CD14-positive monocyte (primary cell): ENCODE results near the gene DGKK. TPM values are rescaled to one million over a fixed set of nuclear protein-coding genes. Genes with fewer than 3 reads are reported as not detected.

Source experiments
- DNase-seq, 3 donors: peaks; one replicate each; pipeline ENCODE4 v3.0.0-alpha.2; 2011 to 2022
- H2AFZ ChIP-seq: 2 replicates; pipeline ENCODE4 v1.6.0; 2012; ENCODE audit warnings: mild to moderate bottlenecking, low read depth, low read length, inconsistent platforms; ENCODE audit not compliant: insufficient read depth, poor library complexity, severe bottlenecking
- H3K27ac ChIP-seq, 2 donors: 1 replicate in 1 of 2; 2 replicates in 1 of 2; pipeline ENCODE4 v1.5.1; 2012 to 2013; ENCODE audit warnings: low read length in 2 of 2, control low read depth in 1 of 2, inconsistent platforms in 1 of 2, low read depth in 1 of 2, mild to moderate bottlenecking in 1 of 2
- H3K27me3 ChIP-seq, 2 donors: one replicate each; pipeline versions ENCODE4 v1.6.0 to v1.6.1; 2011 to 2013; ENCODE audit warnings: low read length in 2 of 2; ENCODE audit not compliant: control insufficient read depth in 2 of 2, insufficient read depth in 2 of 2
- H3K36me3 ChIP-seq, 2 donors: replicated peaks in 1 of 2; 1 replicate in 1 of 2; 2 replicates in 1 of 2; pipeline versions ENCODE4 v1.5.1 to v1.6.1; 2012 to 2013; ENCODE audit warnings: low read length in 2 of 2, control low read depth in 1 of 2, inconsistent platforms in 1 of 2, mild to moderate bottlenecking in 1 of 2; ENCODE audit not compliant: insufficient read depth in 2 of 2, control insufficient read depth in 1 of 2
- H3K4me1 ChIP-seq, 2 donors: 1 replicate in 1 of 2; 2 replicates in 1 of 2; pipeline versions ENCODE4 v1.5.1 to v1.6.1; 2012 to 2013; ENCODE audit warnings: low read length in 2 of 2, control low read depth in 1 of 2, inconsistent platforms in 1 of 2, mild to moderate bottlenecking in 1 of 2, moderate library complexity in 1 of 2; ENCODE audit not compliant: insufficient read depth in 2 of 2, control insufficient read depth in 1 of 2
- H3K4me2 ChIP-seq: replicated peaks from 2 replicates; pipeline ENCODE3; 2012; ENCODE audit warnings: low read length, moderate library complexity, mild to moderate bottlenecking; ENCODE audit not compliant: poor library complexity, severe bottlenecking; ENCODE audit errors: extremely low read depth
- H3K4me3 ChIP-seq, 3 experiments: fragments of 200-600 bp in 1 of 3; sonication (generic) in 1 of 3; replicated peaks in 1 of 3; 1 replicate in 2 of 3; 2 replicates in 1 of 3; pipeline ENCODE4 v1.5.1; 2011 to 2013; ENCODE audit warnings: low read length in 3 of 3, mild to moderate bottlenecking in 3 of 3, control low read depth in 2 of 3, low read depth in 2 of 3, inconsistent platforms in 1 of 3, moderate library complexity in 1 of 3
- H3K79me2 ChIP-seq: 2 replicates; pipeline ENCODE4 v1.6.0; 2012; ENCODE audit warnings: mild to moderate bottlenecking, control low read depth, inconsistent platforms, low read length, moderate library complexity; ENCODE audit not compliant: insufficient read depth
- H3K9ac ChIP-seq: 2 replicates; pipeline ENCODE4 v1.6.0; 2017; ENCODE audit warnings: low read length, mild to moderate bottlenecking; ENCODE audit not compliant: insufficient read depth, poor library complexity, severe bottlenecking
- H3K9me3 ChIP-seq, 2 donors: replicated peaks in 1 of 2; 1 replicate in 1 of 2; 2 replicates in 1 of 2; pipeline versions ENCODE4 v1.5.1 to v1.6.1; 2012 to 2013; ENCODE audit warnings: low read length in 2 of 2, control low read depth in 1 of 2; ENCODE audit not compliant: control insufficient read depth in 1 of 2, insufficient read depth in 1 of 2
- H4K20me1 ChIP-seq: 2 replicates; pipeline ENCODE4 v1.6.0; 2012; ENCODE audit warnings: mild to moderate bottlenecking, low read length, control low read depth, moderate library complexity; ENCODE audit not compliant: insufficient read depth
- H3K27ac Mint-ChIP-seq, 7 donors: one replicate each; pipeline ENCODE4 v1.8.0; 2020; ENCODE audit warnings: mild to moderate bottlenecking in 7 of 7, mixed read lengths in 7 of 7, moderate library complexity in 6 of 7, inconsistent platforms in 2 of 7
- H3K27me3 Mint-ChIP-seq, 3 donors: one replicate each; pipeline ENCODE4 v1.8.0; 2021 to 2022; ENCODE audit warnings: low read depth in 3 of 3, mild to moderate bottlenecking in 3 of 3, mixed read lengths in 3 of 3, moderate library complexity in 3 of 3, inconsistent platforms in 1 of 3
- H3K36me3 Mint-ChIP-seq, 2 donors: one replicate each; pipeline ENCODE4 v1.8.0; 2020; ENCODE audit warnings: mixed read lengths in 2 of 2, inconsistent platforms in 1 of 2, mild to moderate bottlenecking in 1 of 2
- H3K4me1 Mint-ChIP-seq: one replicate; pipeline ENCODE4 v1.8.0; 2020; ENCODE audit warnings: mild to moderate bottlenecking, mixed read lengths
- H3K4me3 Mint-ChIP-seq, 2 donors: one replicate each; pipeline ENCODE4 v1.8.0; 2020; ENCODE audit warnings: mild to moderate bottlenecking in 2 of 2, mixed read lengths in 2 of 2, moderate library complexity in 1 of 2
- H3K9me3 Mint-ChIP-seq, 7 donors: one replicate each; pipeline ENCODE4 v1.8.0; 2020 to 2022; ENCODE audit warnings: mixed read lengths in 7 of 7, mild to moderate bottlenecking in 6 of 7, moderate library complexity in 6 of 7, inconsistent platforms in 2 of 7
- CTCF ChIP-seq: fragments of 200-600 bp; IDR thresholded peaks from one replicate; pipeline ENCODE4 v1.8.0; 2022; ENCODE audit warnings: antibody characterized with exemption, mild to moderate bottlenecking
- WGBS: methylation state at CpG from one replicate; pipeline ENCODE4 v1.1.5; 2013; ENCODE audit warnings: missing lambda C conversion rate; ENCODE audit not compliant: insufficient coverage; 5-methylcytosine and 5-hydroxymethylcytosine counted together
- intact Hi-C, 2 donors: fragments of 100-400 bp; cut with micrococcal nuclease; formaldehyde crosslinking; loops; one replicate each; pipeline versions ENCODE4 v1.15.0 to v1.15.1; 2023
- polyA plus RNA-seq, 3 donors: library from polyadenylated mRNA; depleted of rRNA in 1 of 3; unstranded in 2 of 3; stranded (reverse) in 1 of 3; fragments of 300-500 nt in 2 of 3; fragments of >200 nt in 1 of 3; fragmentation: Illumina TruSeq in 2 of 3; gene quantifications; 1 replicate in 2 of 3; 2 replicates in 1 of 3; pipeline ENCODE4 v1.2.3, GENCODE V29; 2012 to 2021

Gene DGKK
- polyA plus RNA-seq, 3 donors: not detected

- peaks cover 0 to 9% of the 10 kb centered on the region in 2 donors for H3K27me3 ChIP-seq
- H3K4me3 ChIP-seq: no peak overlapping the region
- intact Hi-C loops: no loop called here
- Mint-ChIP-seq H3K36me3 (no peaks in the 10 kb centered on the region), H3K9me3 (no peaks in the 10 kb centered on the region), H3K27me3 (peaks cover 0 to 3% (median 3%) of the 10 kb centered on the region in 3 donors), H3K27ac (no peak overlapping the region), H3K4me1 (no peaks in the 10 kb centered on the region), H3K4me3 (no peak overlapping the region)
- H3K9me3 ChIP-seq: no peaks in the 10 kb centered on the region
- H3K79me2 ChIP-seq: no peaks in the 10 kb centered on the region
- peak; percentile 11 to 67 (median 28) for DNase-seq
- no peak overlapping the region for H3K9ac ChIP-seq
- no peaks in the 10 kb centered on the region for H3K36me3 ChIP-seq
- no peaks in the 10 kb centered on the region for H3K4me1 ChIP-seq
- no peaks in the 10 kb centered on the region for H4K20me1 ChIP-seq
- H3K27ac ChIP-seq: no peak overlapping the region
- no peak overlapping the region for H2AFZ ChIP-seq
- WGBS: 100% methylated on average over 1 of the region's 2 CpGs
- no peak overlapping the region for H3K4me2 ChIP-seq
- TF ChIP-seq CTCF: peak; percentile 33
Observed at GRCh38 chrX:50448565-50448964, 22.1 kb downstream of the DGKK start.

GRCh38 chrX:50447535-50447934, 23.1 kb downstream of the DGKK start:
- H3K27ac ChIP-seq: no peak overlapping the region
- Mint-ChIP-seq H3K27ac (no peak overlapping the region), H3K36me3 (no peaks in the 10 kb centered on the region), H3K27me3 (peaks cover 0 to 4% (median 3%) of the 10 kb centered on the region in 3 donors), H3K9me3 (no peaks in the 10 kb centered on the region), H3K4me3 (no peak overlapping the region), H3K4me1 (no peaks in the 10 kb centered on the region)
- no peak overlapping the region for H3K9ac ChIP-seq
- no peaks in the 10 kb centered on the region for H3K4me1 ChIP-seq
- H4K20me1 ChIP-seq: no peaks in the 10 kb centered on the region
- no peak overlapping the region for H3K4me2 ChIP-seq
- no peak for TF ChIP-seq CTCF
- no peak overlapping the region for H2AFZ ChIP-seq
- no peaks in the 10 kb centered on the region for H3K36me3 ChIP-seq
- no peak for DNase-seq
- no peak overlapping the region for H3K4me3 ChIP-seq
- H3K9me3 ChIP-seq: no peaks in the 10 kb centered on the region
- no CpG with 5 or more reads among the region's 3 CpGs for WGBS
- intact Hi-C loops: no loop called here
- H3K27me3 ChIP-seq: peaks cover 0 to 9% of the 10 kb centered on the region in 2 donors
- no peaks in the 10 kb centered on the region for H3K79me2 ChIP-seq
